HCT116 (cell line): Measurements from ENCODE around the gene EXOC4. TPM values are rescaled to one million over a fixed set of nuclear protein-coding genes. Genes with fewer than 3 reads are reported as not detected.

ENCODE experiments used
- ATAC-seq: fragments of 200-7000 bp; cut with Tn5 transposase; 2 replicates; pipeline ENCODE4 v1.9.1; 2020; ENCODE audit warnings: mild to moderate bottlenecking, moderate library complexity
- BruUV-seq: library from RNA; stranded (reverse); fragments of 400-500 nt; replicated peaks from 2 replicates; lab custom pipeline; 2021; lab: Mats Ljungman, UMichigan
- CTCF ChIA-PET: fragments of 300-600 bp; sonication (Branson Sonifier 250); formaldehyde crosslinking; loops from one replicate; lab custom pipeline; 2021; ENCODE audit warnings: antibody characterized with exemption; lab: Charles Lee
- POLR2A ChIA-PET: fragments of 300-600, 350-600 bp; sonication (Branson Sonifier 250); formaldehyde crosslinking; loops from one replicate; lab custom pipeline; 2021; ENCODE audit warnings: antibody characterized with exemption; lab: Charles Lee
- RAD21 ChIA-PET, 2 experiments: fragments of 300-600 bp; sonication (Branson Sonifier 250); formaldehyde crosslinking; loops; one replicate each; lab custom pipeline; 2023; ENCODE audit warnings: low total read pairs in 2 of 2; ENCODE audit not compliant: uncharacterized antibody in 2 of 2, unreplicated experiment in 2 of 2, low non-redundant PET in 1 of 2; lab: Charles Lee
- DNase-seq: peaks from one replicate; pipeline ENCODE4 v3.0.0-alpha.2; 2010; ENCODE audit warnings: low read depth, low spot score
- H2AFZ ChIP-seq: fragments of 200-600 bp; shearing (Covaris generic), sonication (generic); 2 replicates; pipeline ENCODE4 v1.6.1; 2017; ENCODE audit warnings: low read depth, mixed run types, mixed read lengths, antibody characterized with exemption, low read length; ENCODE audit not compliant: poor library complexity, severe bottlenecking
- H3K27ac ChIP-seq: 2 replicates; pipeline ENCODE4 v1.5.1; 2012; ENCODE audit warnings: low read depth, low read length
- H3K27me3 ChIP-seq: fragments of 200-600 bp; sonication (generic); 2 replicates; pipeline ENCODE4 v1.6.1; 2016; ENCODE audit warnings: mixed run types, low read length, mixed read lengths; ENCODE audit not compliant: insufficient read depth
- H3K36me3 ChIP-seq, 2 experiments: fragments of 200-500 bp in 1 of 2; fragments of 200-600 bp in 1 of 2; sonication (Bioruptor generic) in 1 of 2; sonication (generic) in 1 of 2; 2 replicates each; pipeline versions ENCODE4 v1.5.1 to v1.6.1; 2014 to 2016; ENCODE audit warnings: low read length in 2 of 2, inconsistent platforms in 1 of 2, mixed read lengths in 1 of 2, mixed run types in 1 of 2; ENCODE audit not compliant: insufficient read depth in 2 of 2, control insufficient read depth in 1 of 2
- H3K4me1 ChIP-seq, 2 experiments: fragments of 200-600 bp in 1 of 2; sonication (generic) in 1 of 2; 2 replicates each; pipeline versions ENCODE4 v1.5.1 to v1.6.1; 2012 to 2017; ENCODE audit warnings: low read length in 2 of 2, inconsistent platforms in 1 of 2, mild to moderate bottlenecking in 1 of 2, mixed read lengths in 1 of 2, mixed run types in 1 of 2, moderate library complexity in 1 of 2; ENCODE audit not compliant: insufficient read depth in 2 of 2, control insufficient read depth in 1 of 2
- H3K4me2 ChIP-seq: fragments of 200-600 bp; sonication (generic); 2 replicates; pipeline ENCODE4 v1.6.1; 2017; ENCODE audit warnings: mixed run types, low read length, mixed read lengths
- H3K4me3 ChIP-seq, 2 experiments: fragments of 200-600 bp in 1 of 2; sonication (generic) in 1 of 2; replicated peaks in 1 of 2; 2 replicates each; pipeline ENCODE4 v1.5.1; 2011 to 2016; ENCODE audit warnings: low read length in 2 of 2, control low read depth in 1 of 2, low read depth in 1 of 2, mild to moderate bottlenecking in 1 of 2, mixed read lengths in 1 of 2, mixed run types in 1 of 2
- H3K79me2 ChIP-seq: fragments of 200-600 bp; sonication (generic); 2 replicates; pipeline ENCODE4 v1.6.1; 2017; ENCODE audit warnings: mild to moderate bottlenecking, mixed run types, low read length, moderate library complexity, mixed read lengths; ENCODE audit not compliant: insufficient read depth
- H3K9ac ChIP-seq: fragments of 200-600 bp; sonication (generic); 2 replicates; pipeline ENCODE4 v1.6.1; 2016; ENCODE audit warnings: low read length, mixed read lengths
- H3K9me2 ChIP-seq: fragments of 200-600 bp; sonication (generic), shearing (Covaris generic); 2 replicates; pipeline ENCODE4 v1.6.1; 2017; ENCODE audit warnings: mixed run types, mild to moderate bottlenecking, moderate library complexity; ENCODE audit not compliant: insufficient read depth
- H3K9me3 ChIP-seq, 2 experiments: fragments of 200-500 bp in 1 of 2; fragments of 200-600 bp in 1 of 2; sonication (Bioruptor generic) in 1 of 2; sonication (generic) in 1 of 2; 2 replicates each; pipeline ENCODE4 v1.6.1; 2014 to 2017; ENCODE audit warnings: low read length in 2 of 2, mixed read lengths in 2 of 2, inconsistent platforms in 1 of 2, low read depth in 1 of 2, mild to moderate bottlenecking in 1 of 2, mixed run types in 1 of 2, moderate library complexity in 1 of 2; ENCODE audit not compliant: control insufficient read depth in 1 of 2, insufficient read depth in 1 of 2
- H4K20me1 ChIP-seq: fragments of 200-600 bp; sonication (generic), shearing (Covaris generic); 2 replicates; pipeline ENCODE4 v1.6.1; 2017; ENCODE audit warnings: mixed run types, mild to moderate bottlenecking, moderate library complexity; ENCODE audit not compliant: insufficient read depth
- CBX3 ChIP-seq: IDR thresholded peaks from 2 replicates; pipeline ENCODE4 v1.6.1; 2012; ENCODE audit warnings: low read depth
- CEBPB ChIP-seq: IDR thresholded peaks from 2 replicates; pipeline ENCODE4 v1.6.1; 2012; ENCODE audit warnings: low read depth
- EGR1 ChIP-seq: IDR thresholded peaks from 2 replicates; pipeline ENCODE4 v1.6.1; 2012; ENCODE audit warnings: low read depth
- ELF1 ChIP-seq: IDR thresholded peaks from 2 replicates; pipeline ENCODE4 v1.6.1; 2012; ENCODE audit warnings: low read depth, borderline replicate concordance
- EZH2 ChIP-seq: fragments of 200-600 bp; sonication (generic); IDR thresholded peaks from 2 replicates; pipeline ENCODE4 v1.6.1; 2017; ENCODE audit warnings: antibody characterized with exemption, mixed run types
- EZH2phosphoT487 ChIP-seq: fragments of 200-600 bp; IDR thresholded peaks from 2 replicates; pipeline ENCODE4 v1.6.1; 2018; ENCODE audit warnings: antibody characterized with exemption, borderline replicate concordance
- FOSL1 ChIP-seq: IDR thresholded peaks from 2 replicates; pipeline ENCODE4 v1.6.1; 2012; ENCODE audit warnings: low read depth
- POLR2A ChIP-seq: IDR thresholded peaks from 2 replicates; pipeline ENCODE4 v1.7.0; 2011; ENCODE audit warnings: borderline replicate concordance; ENCODE audit not compliant: insufficient read depth, insufficient read length; ENCODE audit errors: extremely low read depth
- POLR2AphosphoS5 ChIP-seq: IDR thresholded peaks from 2 replicates; pipeline ENCODE4 v1.6.1; 2011; ENCODE audit warnings: mild to moderate bottlenecking, low read depth, low read length, moderate library complexity
- RAD21 ChIP-seq: IDR thresholded peaks from 2 replicates; pipeline ENCODE4 v1.6.1; 2012; ENCODE audit warnings: low read depth, mild to moderate bottlenecking
- SIN3A ChIP-seq: IDR thresholded peaks from 2 replicates; pipeline ENCODE4 v1.6.1; 2012; ENCODE audit warnings: low read depth
- SP1 ChIP-seq: IDR thresholded peaks from 2 replicates; pipeline ENCODE4 v1.6.1; 2012; ENCODE audit warnings: low read depth
- SRF ChIP-seq: IDR thresholded peaks from 2 replicates; pipeline ENCODE4 v1.6.1; 2012; ENCODE audit warnings: low read depth
- YY1 ChIP-seq: IDR thresholded peaks from 2 replicates; pipeline ENCODE4 v1.6.1; 2011; ENCODE audit warnings: low read length, low read depth, moderate library complexity, mild to moderate bottlenecking; ENCODE audit not compliant: insufficient replicate concordance; ENCODE audit errors: extremely low read depth
- ZFX ChIP-seq: fragments of 450-650 bp; IDR thresholded peaks from 2 replicates; pipeline ENCODE4 v1.6.1; 2017
- ZNF274 ChIP-seq: fragments of 200-500 bp; sonication (Bioruptor generic); IDR thresholded peaks from 2 replicates; pipeline ENCODE4 v1.6.1; 2014; ENCODE audit warnings: mild to moderate bottlenecking, low read depth, low read length, inconsistent platforms
- intact Hi-C: fragments of 100-400 bp; cut with micrococcal nuclease; formaldehyde crosslinking; loops from 2 replicates; pipeline ENCODE4 v1.10.0; 2022
- total RNA-seq: library from RNA; stranded (reverse); gene quantifications from one replicate; pipeline ENCODE4 v1.2.1, GENCODE V29; 2021; ENCODE audit not compliant: unreplicated experiment
- TF ChIP-seq, protein P1 (sequence below): IDR thresholded peaks from 2 replicates; pipeline ENCODE4 v1.6.1; 2011; ENCODE audit warnings: mild to moderate bottlenecking, low read length, moderate library complexity; ENCODE audit not compliant: insufficient replicate concordance; ENCODE audit errors: extremely low read depth
- TF ChIP-seq, protein P2 (sequence below), 3 experiments: fragments of 200-600 bp in 1 of 3; sonication (generic) in 1 of 3; IDR thresholded peaks in 2 of 3; conservative IDR thresholded peaks in 1 of 3; 2 replicates each; pipeline ENCODE4 v1.5.1; 2012 to 2017; ENCODE audit warnings: low read depth in 2 of 3, low read length in 2 of 3, antibody characterized with exemption in 1 of 3, borderline replicate concordance in 1 of 3, control low read depth in 1 of 3, mild to moderate bottlenecking in 1 of 3, mixed read lengths in 1 of 3, mixed run types in 1 of 3, moderate library complexity in 1 of 3; ENCODE audit not compliant: insufficient read depth in 1 of 3
- TF ChIP-seq, protein P3 (sequence below): IDR thresholded peaks from 2 replicates; pipeline ENCODE4 v1.6.1; 2012; ENCODE audit warnings: low read depth
- TF ChIP-seq, protein P4 (sequence below): IDR thresholded peaks from 2 replicates; pipeline ENCODE4 v1.6.1; 2012

The EXOC4 gene
- total RNA-seq, 1 experiment from 2014 or later = 40.3 TPM

DNA sequence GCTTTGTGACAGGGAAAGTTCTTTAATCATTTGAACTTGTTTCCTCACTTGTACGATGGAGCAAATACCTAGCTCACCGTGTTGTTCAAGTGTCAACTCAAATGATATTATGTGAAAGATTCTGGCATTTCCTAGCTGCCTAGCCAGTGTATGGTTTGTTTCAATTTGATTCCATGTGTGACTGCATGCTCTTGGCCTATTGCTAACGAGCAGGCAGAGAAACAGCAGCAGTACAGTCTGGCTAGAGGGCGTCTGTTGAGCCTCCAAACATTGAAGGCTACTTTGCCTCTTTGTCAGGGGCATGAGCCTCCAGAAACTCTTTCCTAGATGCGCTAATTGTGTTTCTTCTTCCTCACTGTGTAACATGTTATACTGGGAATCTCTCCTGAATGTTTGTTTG, 417.4 kb downstream of the EXOC4 start:
- Histone ChIP-seq H4K20me1 (no peaks in the 10 kb centered on the region), H3K36me3 (no peaks in the 10 kb centered on the region), H2AFZ (no peak overlapping the region), H3K9me3 (no peaks in the 10 kb centered on the region), H3K9ac (no peak overlapping the region), H3K9me2 (no peaks in the 10 kb centered on the region), H3K27ac (no peak overlapping the region), H3K27me3 (no peaks in the 10 kb centered on the region), H3K4me1 (no peaks in the 10 kb centered on the region), H3K4me3 (no peak overlapping the region), H3K79me2 (no peaks in the 10 kb centered on the region), H3K4me2 (no peak overlapping the region)
- TF ChIP-seq, protein P1, sequence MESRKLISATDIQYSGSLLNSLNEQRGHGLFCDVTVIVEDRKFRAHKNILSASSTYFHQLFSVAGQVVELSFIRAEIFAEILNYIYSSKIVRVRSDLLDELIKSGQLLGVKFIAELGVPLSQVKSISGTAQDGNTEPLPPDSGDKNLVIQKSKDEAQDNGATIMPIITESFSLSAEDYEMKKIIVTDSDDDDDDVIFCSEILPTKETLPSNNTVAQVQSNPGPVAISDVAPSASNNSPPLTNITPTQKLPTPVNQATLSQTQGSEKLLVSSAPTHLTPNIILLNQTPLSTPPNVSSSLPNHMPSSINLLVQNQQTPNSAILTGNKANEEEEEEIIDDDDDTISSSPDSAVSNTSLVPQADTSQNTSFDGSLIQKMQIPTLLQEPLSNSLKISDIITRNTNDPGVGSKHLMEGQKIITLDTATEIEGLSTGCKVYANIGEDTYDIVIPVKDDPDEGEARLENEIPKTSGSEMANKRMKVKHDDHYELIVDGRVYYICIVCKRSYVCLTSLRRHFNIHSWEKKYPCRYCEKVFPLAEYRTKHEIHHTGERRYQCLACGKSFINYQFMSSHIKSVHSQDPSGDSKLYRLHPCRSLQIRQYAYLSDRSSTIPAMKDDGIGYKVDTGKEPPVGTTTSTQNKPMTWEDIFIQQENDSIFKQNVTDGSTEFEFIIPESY = no peak
- no peak for TF ChIP-seq YY1
- no peak for TF ChIP-seq ZNF274
- TF ChIP-seq, protein P2, sequence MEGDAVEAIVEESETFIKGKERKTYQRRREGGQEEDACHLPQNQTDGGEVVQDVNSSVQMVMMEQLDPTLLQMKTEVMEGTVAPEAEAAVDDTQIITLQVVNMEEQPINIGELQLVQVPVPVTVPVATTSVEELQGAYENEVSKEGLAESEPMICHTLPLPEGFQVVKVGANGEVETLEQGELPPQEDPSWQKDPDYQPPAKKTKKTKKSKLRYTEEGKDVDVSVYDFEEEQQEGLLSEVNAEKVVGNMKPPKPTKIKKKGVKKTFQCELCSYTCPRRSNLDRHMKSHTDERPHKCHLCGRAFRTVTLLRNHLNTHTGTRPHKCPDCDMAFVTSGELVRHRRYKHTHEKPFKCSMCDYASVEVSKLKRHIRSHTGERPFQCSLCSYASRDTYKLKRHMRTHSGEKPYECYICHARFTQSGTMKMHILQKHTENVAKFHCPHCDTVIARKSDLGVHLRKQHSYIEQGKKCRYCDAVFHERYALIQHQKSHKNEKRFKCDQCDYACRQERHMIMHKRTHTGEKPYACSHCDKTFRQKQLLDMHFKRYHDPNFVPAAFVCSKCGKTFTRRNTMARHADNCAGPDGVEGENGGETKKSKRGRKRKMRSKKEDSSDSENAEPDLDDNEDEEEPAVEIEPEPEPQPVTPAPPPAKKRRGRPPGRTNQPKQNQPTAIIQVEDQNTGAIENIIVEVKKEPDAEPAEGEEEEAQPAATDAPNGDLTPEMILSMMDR (IDR thresholded peaks at IDR 0.05 in 2 of 3, conservative IDR thresholded peaks at IDR 0.05 in 1 of 3; ENCODE audit: borderline replicate concordance in 1 of 3, insufficient read depth in 1 of 3, low read depth in 2 of 3, low read length in 2 of 3) = no peak
- TF ChIP-seq EGR1 = no peak
- TF ChIP-seq RAD21 = no peak
- no peak for TF ChIP-seq SRF
- TF ChIP-seq EZH2phosphoT487 = no peak
- no peak for TF ChIP-seq POLR2A
- TF ChIP-seq ZFX = no peak
- TF ChIP-seq, protein P3, sequence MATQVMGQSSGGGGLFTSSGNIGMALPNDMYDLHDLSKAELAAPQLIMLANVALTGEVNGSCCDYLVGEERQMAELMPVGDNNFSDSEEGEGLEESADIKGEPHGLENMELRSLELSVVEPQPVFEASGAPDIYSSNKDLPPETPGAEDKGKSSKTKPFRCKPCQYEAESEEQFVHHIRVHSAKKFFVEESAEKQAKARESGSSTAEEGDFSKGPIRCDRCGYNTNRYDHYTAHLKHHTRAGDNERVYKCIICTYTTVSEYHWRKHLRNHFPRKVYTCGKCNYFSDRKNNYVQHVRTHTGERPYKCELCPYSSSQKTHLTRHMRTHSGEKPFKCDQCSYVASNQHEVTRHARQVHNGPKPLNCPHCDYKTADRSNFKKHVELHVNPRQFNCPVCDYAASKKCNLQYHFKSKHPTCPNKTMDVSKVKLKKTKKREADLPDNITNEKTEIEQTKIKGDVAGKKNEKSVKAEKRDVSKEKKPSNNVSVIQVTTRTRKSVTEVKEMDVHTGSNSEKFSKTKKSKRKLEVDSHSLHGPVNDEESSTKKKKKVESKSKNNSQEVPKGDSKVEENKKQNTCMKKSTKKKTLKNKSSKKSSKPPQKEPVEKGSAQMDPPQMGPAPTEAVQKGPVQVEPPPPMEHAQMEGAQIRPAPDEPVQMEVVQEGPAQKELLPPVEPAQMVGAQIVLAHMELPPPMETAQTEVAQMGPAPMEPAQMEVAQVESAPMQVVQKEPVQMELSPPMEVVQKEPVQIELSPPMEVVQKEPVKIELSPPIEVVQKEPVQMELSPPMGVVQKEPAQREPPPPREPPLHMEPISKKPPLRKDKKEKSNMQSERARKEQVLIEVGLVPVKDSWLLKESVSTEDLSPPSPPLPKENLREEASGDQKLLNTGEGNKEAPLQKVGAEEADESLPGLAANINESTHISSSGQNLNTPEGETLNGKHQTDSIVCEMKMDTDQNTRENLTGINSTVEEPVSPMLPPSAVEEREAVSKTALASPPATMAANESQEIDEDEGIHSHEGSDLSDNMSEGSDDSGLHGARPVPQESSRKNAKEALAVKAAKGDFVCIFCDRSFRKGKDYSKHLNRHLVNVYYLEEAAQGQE = no peak
- TF ChIP-seq SIN3A = no peak
- no peak for TF ChIP-seq FOSL1
- TF ChIP-seq, protein P4, sequence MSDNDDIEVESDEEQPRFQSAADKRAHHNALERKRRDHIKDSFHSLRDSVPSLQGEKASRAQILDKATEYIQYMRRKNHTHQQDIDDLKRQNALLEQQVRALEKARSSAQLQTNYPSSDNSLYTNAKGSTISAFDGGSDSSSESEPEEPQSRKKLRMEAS = no peak
- no peak for TF ChIP-seq POLR2AphosphoS5
- no peak for TF ChIP-seq EZH2
- TF ChIP-seq ELF1 = no peak
- no peak for TF ChIP-seq SP1
- no peak for TF ChIP-seq CEBPB
- TF ChIP-seq CBX3 = no peak
- BruUV-seq = no TSS peak
- ChIA-PET POLR2A (no interaction called here), RAD21 (no interaction called here), CTCF (no interaction called here)
- intact Hi-C loops = no loop called here
- no peak for ATAC-seq
- no peak for DNase-seq
